GM18520 (cell line): ENCODE results near the gene CDK5.
A peak's percentile ranks its signal among the peaks of the same experiment; 100 is the strongest.
"Not testable (repeated sequence)": the region's sequence is repeated elsewhere in the genome, so short reads cannot be mapped to it uniquely, and the experiment has no call there.

ENCODE experiments used
- ATAC-seq: cut with Tn5 transposase; IDR thresholded peaks from one replicate; pipeline ENCODE4 v1.9.1; 2021; ENCODE audit not compliant: unreplicated experiment

CDK5 gene

GRCh38 chr7:151035902-151036301 lies 21.8 kb downstream of the CDK5 start:
- no peak for ATAC-seq

GRCh38 chr7:151035026-151035717 lies 22.5 kb downstream of the CDK5 start:
- no peak for ATAC-seq

GRCh38 chr7:151034312-151035025 lies 23.2 kb downstream of the CDK5 start:
- no peak for ATAC-seq

GRCh38 chr7:151033864-151034249 lies 23.8 kb downstream of the CDK5 start:
- ATAC-seq: no peak

- no peak for ATAC-seq
Observed at GRCh38 chr7:151032936-151033863, 24.5 kb downstream of the CDK5 start.

GRCh38 chr7:151031011-151031410 lies 26.7 kb downstream of the CDK5 start:
- ATAC-seq: no peak

DNA sequence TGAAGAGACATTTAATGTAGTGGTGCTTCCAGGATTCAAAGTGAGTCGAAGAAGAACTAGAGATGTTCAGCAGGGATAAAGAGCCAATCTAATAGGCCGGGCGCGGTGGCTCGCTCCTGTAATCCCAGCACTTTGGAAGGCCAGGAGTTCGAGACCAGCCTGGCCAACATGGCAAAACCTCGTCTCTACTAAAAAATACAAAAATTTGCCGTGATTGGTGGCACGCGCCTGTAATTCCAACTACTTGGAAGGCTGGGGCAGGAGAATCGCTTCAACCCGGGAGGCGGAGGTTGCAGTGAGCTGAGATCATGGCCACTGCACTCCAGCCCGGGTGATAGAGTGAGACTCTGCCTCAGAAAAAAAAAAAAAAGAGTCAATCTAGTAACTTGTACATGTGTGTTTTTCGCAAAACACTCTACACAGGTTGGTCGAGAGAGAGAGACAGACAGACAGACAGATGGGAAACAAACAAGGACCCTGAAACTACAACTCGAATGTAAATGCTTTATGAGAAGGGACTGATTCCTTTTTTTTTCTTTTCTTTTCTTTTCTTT lies 28.7 kb downstream of the CDK5 start:
- ATAC-seq: no peak

DNA sequence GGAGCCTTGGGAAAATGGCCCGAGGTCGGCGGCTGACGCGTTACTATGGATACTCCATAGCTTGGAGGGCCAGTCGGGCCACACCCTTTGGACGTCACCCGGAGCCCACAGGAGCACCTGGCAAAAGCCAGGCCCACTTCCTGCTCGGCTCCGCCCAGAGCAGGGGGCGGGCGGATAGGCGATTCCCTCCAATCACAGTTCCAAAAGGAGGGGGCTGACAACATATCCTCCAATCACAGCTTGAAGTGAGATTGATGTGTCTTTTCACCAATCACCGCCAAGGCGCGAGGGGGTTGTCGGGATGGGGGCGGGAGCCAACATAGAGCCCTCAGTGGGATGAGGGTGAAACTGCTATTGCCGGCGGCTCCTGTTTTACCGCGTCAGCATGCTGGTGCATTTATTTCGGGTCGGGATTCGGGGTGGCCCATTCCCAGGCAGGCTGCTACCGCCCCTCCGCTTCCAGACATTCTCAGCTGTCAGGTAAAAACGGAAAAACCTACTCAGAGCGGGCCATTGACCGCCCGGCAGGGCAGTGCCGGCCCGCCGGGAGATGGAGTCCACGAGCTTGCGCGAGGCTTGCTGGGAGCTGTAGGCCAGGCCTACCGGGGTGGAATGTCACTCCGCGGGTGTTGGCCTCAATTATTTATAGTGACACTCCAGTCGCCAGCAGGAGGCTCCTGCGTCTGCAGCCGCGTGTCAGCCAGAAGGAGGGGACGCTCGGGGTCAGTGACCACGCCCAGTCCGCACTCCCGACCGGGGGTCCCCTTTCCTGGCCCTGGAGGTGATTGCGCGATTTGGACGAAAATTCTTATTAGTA lies 29.4 kb downstream of the CDK5 start, which contains the start of gene ABCB8:
Gene ABCB8 (plus strand): TSS at position 320 of the 817 bp plus-strand sequence. CDS start 66 bp downstream, at position 386.
- peak; percentile 95 for ATAC-seq

GRCh38 chr7:151027728-151028130 lies 30.0 kb downstream of the CDK5 start:
- not testable (repeated sequence) for ATAC-seq

DNA sequence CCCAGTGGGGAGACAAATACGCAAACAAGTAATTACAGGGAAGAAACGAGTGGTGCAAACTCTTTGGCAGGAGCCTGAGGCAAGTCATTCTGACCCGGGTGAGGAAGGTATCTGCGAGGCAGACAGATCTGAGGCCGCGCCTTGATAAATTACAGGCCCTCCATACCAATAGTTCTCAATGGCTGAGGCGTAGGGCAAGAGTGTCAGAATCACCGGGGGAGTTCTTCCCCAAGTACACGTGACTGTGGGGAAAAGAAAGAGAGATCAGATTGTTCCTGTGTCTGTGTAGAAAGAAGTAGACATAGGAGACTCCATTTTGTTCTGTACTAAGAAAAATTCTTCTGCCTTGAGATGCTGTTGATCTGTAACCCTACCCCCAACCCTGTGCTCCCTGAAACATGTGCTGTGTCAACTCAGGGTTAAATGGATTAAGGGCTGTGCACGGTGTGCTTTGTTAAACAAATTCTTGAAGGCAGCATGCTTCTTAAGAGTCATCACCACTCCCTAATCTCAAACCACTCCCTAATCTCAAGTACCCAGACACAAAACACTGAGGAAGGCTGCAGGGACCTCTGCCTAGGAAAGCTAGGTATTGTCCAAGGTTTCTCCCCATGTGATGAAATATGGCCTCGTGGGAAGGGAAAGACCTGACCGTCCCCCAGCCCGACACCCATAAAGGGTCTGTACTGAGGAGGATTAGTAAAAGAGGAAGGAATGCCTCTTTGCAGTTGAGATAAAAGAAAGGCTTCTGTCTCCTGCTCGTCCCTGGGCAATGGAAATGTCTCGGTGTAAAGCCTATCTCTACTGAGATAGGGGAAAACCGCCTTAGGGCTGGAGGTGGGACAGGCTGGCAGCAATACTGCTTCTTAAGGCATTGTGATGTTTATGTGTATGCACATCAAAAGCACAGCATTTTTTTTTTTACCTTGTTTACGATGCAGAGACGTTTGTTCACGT lies 30.6 kb downstream of the CDK5 start:
- ATAC-seq: not testable (repeated sequence)

DNA sequence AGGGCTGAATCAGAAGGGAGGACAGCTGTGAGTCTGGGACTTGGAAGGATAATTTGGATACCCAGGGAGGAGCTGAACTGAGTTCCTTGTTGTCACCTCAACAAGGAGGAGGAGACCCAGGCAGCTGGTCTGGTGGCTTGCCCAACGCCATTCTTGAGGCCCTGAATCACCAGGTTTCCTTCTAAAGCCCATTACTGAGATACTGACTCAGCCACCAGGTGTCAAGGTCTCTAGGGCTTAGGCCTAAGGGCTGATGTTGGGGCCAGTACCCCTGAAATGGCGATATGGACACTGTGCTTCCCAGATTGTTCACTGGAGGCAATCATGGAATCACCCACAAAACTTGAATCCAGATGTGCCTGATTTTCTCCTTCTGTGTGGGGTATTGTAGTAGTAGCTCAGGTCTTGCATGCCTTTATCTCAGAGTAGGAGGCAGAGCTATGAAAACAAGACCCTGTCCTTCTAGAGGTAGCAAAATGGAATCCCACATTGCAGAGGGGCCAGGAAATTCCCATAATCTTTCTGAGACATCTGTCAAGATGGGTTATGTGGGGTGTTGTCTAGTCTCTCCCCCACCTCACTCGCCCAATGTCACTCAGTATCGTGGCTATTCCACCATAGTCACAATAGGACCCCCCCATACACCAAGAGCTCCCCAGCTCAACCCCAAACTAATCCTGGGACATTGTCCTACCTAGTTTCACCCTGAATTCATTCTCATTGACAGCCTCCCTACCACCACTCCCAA lies 31.6 kb downstream of the CDK5 start:
- no peak for ATAC-seq

- ATAC-seq: no peak
Observed at GRCh38 chr7:151024435-151025056, 33.2 kb downstream of the CDK5 start, which contains the start of gene ATG9B. Gene ATG9B (minus strand): TSS chr7:151024494. CDS start chr7:151024423, 71 bp downstream.

GRCh38 chr7:151023232-151023631 lies 34.5 kb downstream of the CDK5 start:
- no peak for ATAC-seq

DNA sequence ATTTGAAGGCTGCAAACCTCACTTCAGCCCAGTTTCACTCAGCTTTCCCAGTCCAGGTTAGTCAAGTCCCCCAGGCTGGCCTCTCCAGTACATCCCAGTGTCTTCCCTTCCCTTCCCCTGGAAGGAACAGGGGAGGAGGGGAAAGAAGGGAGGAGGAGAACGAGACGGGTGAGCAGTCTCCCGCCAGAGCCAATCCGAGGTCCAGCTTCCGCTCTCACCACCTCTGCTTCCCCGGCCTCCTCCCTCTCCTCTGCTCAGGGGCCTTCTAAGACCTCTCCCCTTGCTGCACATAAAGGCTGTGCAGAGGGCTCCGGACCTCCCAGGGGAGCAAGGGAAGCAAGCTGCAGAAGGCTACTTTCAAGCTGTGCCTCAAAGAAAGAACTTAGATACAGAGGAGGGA lies 37.5 kb downstream of the CDK5 start:
- no peak for ATAC-seq

DNA sequence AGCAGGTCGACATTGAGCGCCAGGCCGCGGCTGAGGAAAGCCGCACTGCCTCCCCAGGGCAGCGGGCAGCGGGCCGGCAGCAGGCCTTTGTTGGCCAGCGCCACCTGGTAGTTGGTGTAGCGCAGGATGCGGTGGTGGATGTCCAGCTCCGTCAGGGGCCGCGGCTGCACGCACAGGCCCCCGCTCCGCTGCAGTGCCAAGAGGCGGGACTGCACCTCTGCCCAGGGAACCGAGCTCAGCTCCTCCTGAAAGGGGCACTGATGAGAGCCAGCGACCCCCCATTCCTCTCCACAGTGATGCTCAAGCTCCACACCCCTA lies 38.6 kb downstream of the CDK5 start:
- no peak for ATAC-seq

GRCh38 chr7:151018421-151019129 lies 39.1 kb downstream of the CDK5 start:
- no peak for ATAC-seq

- no peak for ATAC-seq
Observed at GRCh38 chr7:151017953-151018420, 39.7 kb downstream of the CDK5 start.
